Right cardiac atrium (tissue), 5 donors: ENCODE measurements around the gene MEG3. TPM values are rescaled to one million over a fixed set of nuclear protein-coding genes. Genes with fewer than 3 reads are reported as not detected.

Experiments
- ATAC-seq, 2 donors: fragments of 200-7000 bp; cut with Tn5 transposase; one replicate each; pipeline versions ENCODE4 v1.8.0 to v1.9.1; 2020; ENCODE audit warnings: moderate library complexity in 2 of 2, mild to moderate bottlenecking in 1 of 2
- DNase-seq, 3 donors: peaks; one replicate each; pipeline ENCODE4 v3.0.0-alpha.2; 2020
- H3K27ac ChIP-seq: one replicate; pipeline ENCODE4 v1.5.1; 2013; ENCODE audit warnings: mild to moderate bottlenecking, low read length, control low read depth, moderate library complexity
- H3K27me3 ChIP-seq: one replicate; pipeline ENCODE4 v1.6.1; 2013; ENCODE audit not compliant: control insufficient read depth, insufficient read depth
- H3K4me1 ChIP-seq: one replicate; pipeline ENCODE4 v1.6.1; 2013; ENCODE audit warnings: low read length; ENCODE audit not compliant: control insufficient read depth, insufficient read depth
- H3K4me3 ChIP-seq: one replicate; pipeline ENCODE4 v1.5.1; 2013; ENCODE audit warnings: low read length, control low read depth
- H3K9me3 ChIP-seq: one replicate; pipeline ENCODE4 v1.6.1; 2013; ENCODE audit warnings: low read length; ENCODE audit not compliant: control insufficient read depth
- whole genome bisulfite sequencing: extraction: QIAGEN DNeasy Blood & Tissue Kit; methylation state at CpG from one replicate; pipeline ENCODE4 v1.1.7; 2013; 5-methylcytosine and 5-hydroxymethylcytosine counted together
- intact Hi-C, 4 donors: fragments of 100-400 bp; cut with DNase I; formaldehyde crosslinking; loops; one replicate each; pipeline versions ENCODE4 v1.11.0 to v1.14.0; 2022 to 2023
- polyA plus RNA-seq: library from polyadenylated mRNA; stranded (reverse); fragments of 200-250 nt; gene quantifications from one replicate; pipeline ENCODE4 v1.2.3, GENCODE V29; 2013
- total RNA-seq, 4 donors: library from RNA; stranded (reverse); fragmentation: NEBNext Ultra II Directional; extraction: Animal tissue kit (Norgen Biotek cat#: 25700); gene quantifications; one replicate each; pipeline ENCODE4 v1.2.1, GENCODE V29; 2021
- donor health status: healthy with polysubstance abuse.
- donor health status: DM: no; HTN: yes; CAD: no.
- donor health status: DM: no; HTN: no; CAD: no.
- donor health status: DM: no; HTN: yes; CAD: no; lungs with severe emphysema.
- donor health status: DM: yes; HTN: yes; CAD: no.

Gene MEG3
- total and polyA plus RNA-seq, 5 donors, result 10.4 to 35.3 (median 25.7) TPM

DNA sequence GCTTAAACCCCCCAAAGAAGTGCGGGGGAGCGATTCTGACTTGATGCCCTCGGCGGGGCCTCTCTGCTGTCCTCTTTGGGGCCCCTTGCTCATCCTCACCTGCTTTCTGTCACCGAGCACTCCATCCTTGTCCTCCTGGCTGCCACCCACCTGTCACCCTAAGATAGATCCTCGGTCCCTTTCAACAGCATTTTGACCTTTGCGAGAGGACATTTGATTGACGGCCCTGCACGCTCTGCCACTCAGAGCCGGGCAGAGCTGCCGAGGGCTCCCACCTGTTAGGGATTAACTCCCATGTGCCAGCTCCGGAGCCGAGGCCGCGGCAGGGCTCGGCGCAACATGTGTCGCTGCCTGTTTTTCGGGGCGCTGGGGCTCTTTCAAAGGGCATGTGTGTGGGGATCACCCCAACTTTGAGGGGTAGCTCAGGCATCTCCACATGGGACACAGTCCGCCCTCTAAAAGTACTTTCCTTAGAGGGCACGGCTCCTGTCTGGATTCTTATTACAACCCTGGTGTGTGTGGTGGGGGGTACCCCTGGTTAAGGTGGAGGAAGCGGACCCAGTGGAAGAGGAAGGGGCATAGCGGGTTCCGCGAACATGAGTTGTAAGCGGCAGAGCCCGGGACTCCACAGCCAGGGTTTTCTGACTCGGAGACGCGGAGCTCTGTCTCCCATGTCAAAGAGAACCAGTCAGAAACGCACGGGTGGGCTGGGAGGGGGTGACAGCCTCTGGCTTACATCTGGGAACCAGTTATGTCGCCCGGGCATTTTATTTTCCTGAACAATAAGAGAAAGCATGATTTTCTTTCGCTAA lies 811 bp upstream of the MEG3 start:
- Histone ChIP-seq H3K4me1 (no peaks in the 10 kb centered on the region), H3K9me3 (no peaks in the 10 kb centered on the region), H3K4me3 (peak overlapping the region; percentile 4), H3K27ac (no peak overlapping the region), H3K27me3 (no peaks in the 10 kb centered on the region)
- DNase-seq (peak in 1 of 3 donors; percentile 20), ATAC-seq (no peak)
- 55% methylated on average over 36 of the region's 36 CpGs for WGBS
- intact Hi-C loops, result loop anchor here in 1 of 4 donors (10.0 kb wide), 1 partner anchor 150 kb away; no protein-coding TSS in a partner anchor

GRCh38 chr14:100826391-100827100 lies 628 bp downstream of the MEG3 start:
- H3K9me3 ChIP-seq, result no peaks in the 10 kb centered on the region
- WGBS, result 46% methylated on average over 27 of the region's 27 CpGs
- H3K4me3 ChIP-seq, result peak overlapping the region; percentile 28
- H3K4me1 ChIP-seq, result no peaks in the 10 kb centered on the region
- H3K27ac ChIP-seq, result no peak overlapping the region
- H3K27me3 ChIP-seq, result no peaks in the 10 kb centered on the region
- intact Hi-C loops, result loop anchor here in 1 of 4 donors (10.0 kb wide), 1 partner anchor 152 kb away; no protein-coding TSS in a partner anchor
- ATAC-seq, result no peak
- DNase-seq, result peak in 1 of 3 donors; percentile 58

GRCh38 chr14:100827101-100828021 lies 1.4 kb downstream of the MEG3 start:
- intact Hi-C loops, result loop anchor here in 1 of 4 donors (10.0 kb wide), 1 partner anchor 153 kb away; no protein-coding TSS in a partner anchor
- Histone ChIP-seq H3K27ac (no peak overlapping the region), H3K4me3 (peak overlapping the region; percentile 28), H3K9me3 (no peaks in the 10 kb centered on the region), H3K27me3 (no peaks in the 10 kb centered on the region), H3K4me1 (no peaks in the 10 kb centered on the region)
- peak in 2 of 3 donors; percentile 55 to 60 for DNase-seq
- WGBS, result 51% methylated on average over 61 of the region's 61 CpGs
- ATAC-seq, result no peak

DNA sequence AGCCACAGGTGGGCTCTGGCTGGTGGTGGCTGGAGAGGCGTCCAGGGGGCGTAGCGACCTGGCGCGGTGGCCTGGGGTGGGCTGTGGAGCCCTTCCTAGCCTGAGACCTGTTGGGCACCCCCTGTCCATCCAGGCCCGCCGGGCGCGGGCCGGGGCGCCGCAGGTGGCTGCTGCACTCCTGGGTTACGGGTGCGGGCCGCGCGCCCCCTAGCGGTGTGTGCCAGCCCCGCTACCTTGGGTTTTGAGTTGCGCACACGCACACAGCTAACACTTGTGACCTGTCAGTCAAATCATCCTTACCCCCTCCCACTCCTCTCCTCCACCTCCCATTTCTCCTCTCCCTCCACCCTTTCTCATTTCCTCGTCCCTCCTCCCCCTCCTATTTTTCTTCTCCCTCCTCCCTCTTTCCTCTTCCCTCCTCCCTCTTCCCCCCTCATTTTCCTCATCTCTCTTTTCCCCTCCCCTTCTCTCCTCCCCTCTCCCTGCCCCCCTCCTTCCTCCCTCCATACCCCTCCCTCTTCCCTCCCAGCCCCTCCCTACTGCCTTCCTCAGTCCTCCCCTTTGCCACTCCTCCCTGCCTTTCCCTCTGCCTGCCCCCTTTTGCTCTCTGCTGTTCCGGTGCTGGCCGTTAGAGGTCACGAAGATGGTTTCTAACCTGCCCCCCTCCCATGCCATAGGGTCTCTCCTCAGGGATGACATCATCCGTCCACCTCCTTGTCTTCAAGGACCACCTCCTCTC lies 2.3 kb downstream of the MEG3 start:
- WGBS, result 47% methylated on average over 26 of the region's 26 CpGs

DNA sequence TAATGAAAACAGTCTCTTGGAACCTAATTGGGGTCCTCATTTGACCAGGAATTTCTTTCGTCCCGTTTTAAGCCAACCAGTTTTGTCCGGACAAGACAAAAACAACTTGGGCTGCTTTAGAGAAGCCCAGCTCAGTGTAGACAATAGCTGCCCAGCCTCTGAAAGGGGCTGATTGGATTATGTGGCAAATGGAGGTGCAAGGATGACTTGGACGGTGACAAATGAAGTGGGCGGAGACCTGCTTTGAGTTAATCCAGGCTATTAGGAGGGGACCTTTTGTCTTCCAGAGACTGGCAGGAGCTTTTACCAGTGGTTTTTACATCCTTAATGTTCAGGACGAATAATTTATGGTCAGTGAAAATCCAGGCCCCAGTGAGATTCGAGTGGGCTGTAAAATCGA lies 4.8 kb downstream of the MEG3 start:
- ATAC-seq, result no peak
- intact Hi-C loops, result no loop called here
- no peak overlapping the region for H3K4me3 ChIP-seq

More for the DNA sequence above, 2.3 kb downstream of the MEG3 start:
- Histone ChIP-seq H3K4me3 (no peak overlapping the region), H3K27ac (no peak overlapping the region), H3K4me1 (no peaks in the 10 kb centered on the region), H3K27me3 (no peaks in the 10 kb centered on the region), H3K9me3 (no peaks in the 10 kb centered on the region)
- peak in 1 of 3 donors; percentile 61 for DNase-seq
- intact Hi-C loops, result loop anchor here in 1 of 4 donors (10.0 kb wide), 1 partner anchor 153 kb away; no protein-coding TSS in a partner anchor
- ATAC-seq, result peak in 1 of 2 donors; percentile 14

GRCh38 chr14:100832311-100832960 lies 6.5 kb downstream of the MEG3 start:
- intact Hi-C loops, result no loop called here

More for the DNA sequence above, 4.8 kb downstream of the MEG3 start:
- H3K4me1 ChIP-seq, result no peaks in the 10 kb centered on the region
- DNase-seq, result no peak
- H3K27ac ChIP-seq, result no peak overlapping the region
- no peaks in the 10 kb centered on the region for H3K27me3 ChIP-seq
- no peaks in the 10 kb centered on the region for H3K9me3 ChIP-seq
- WGBS, result 78% methylated on average over 8 of the region's 8 CpGs

DNA sequence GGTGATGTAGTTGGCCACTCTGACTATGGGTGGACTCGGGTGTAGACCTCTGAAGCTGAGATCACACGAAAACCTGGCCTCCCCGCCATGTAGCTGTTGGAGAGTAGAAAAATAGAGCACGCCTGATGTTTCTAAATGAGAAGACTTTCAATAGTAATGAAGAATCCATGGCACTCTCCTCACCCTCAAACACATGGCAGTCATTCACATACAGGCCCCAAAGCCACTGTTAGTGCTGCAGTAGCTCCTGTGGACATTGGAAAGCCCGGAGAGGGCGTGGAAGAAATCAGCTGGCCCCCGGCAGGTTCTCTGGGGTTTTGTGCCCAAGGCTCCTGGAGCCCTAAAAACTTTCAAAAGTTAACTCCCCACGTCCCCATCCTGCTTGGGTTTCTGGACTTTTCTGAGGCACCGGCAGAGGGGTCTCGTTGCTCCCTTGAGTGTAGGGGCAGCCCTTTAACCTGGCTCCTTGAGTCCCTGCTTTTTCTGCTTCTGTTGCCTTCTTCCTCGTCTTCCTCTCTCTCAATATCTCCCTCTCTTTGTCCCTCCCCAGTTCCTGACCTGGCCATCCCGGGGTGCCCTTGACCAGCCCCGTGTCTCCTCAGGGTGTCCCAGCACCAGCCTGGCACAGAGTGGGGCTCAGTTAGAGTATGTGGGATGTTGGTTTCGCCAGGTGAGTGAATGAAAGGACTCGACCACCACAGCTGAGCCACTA lies 8.3 kb downstream of the MEG3 start:
- intact Hi-C loops, result no loop called here

More at GRCh38 chr14:100832311-100832960, 6.5 kb downstream of the MEG3 start:
- DNase-seq (peak in 1 of 3 donors; percentile 37), ATAC-seq (no peak)
- no peaks in the 10 kb centered on the region for H3K4me1 ChIP-seq
- 75% methylated on average over 21 of the region's 21 CpGs for WGBS
- H3K9me3 ChIP-seq, result no peaks in the 10 kb centered on the region
- H3K27ac ChIP-seq, result no peak overlapping the region
- no peak overlapping the region for H3K4me3 ChIP-seq
- no peaks in the 10 kb centered on the region for H3K27me3 ChIP-seq

DNA sequence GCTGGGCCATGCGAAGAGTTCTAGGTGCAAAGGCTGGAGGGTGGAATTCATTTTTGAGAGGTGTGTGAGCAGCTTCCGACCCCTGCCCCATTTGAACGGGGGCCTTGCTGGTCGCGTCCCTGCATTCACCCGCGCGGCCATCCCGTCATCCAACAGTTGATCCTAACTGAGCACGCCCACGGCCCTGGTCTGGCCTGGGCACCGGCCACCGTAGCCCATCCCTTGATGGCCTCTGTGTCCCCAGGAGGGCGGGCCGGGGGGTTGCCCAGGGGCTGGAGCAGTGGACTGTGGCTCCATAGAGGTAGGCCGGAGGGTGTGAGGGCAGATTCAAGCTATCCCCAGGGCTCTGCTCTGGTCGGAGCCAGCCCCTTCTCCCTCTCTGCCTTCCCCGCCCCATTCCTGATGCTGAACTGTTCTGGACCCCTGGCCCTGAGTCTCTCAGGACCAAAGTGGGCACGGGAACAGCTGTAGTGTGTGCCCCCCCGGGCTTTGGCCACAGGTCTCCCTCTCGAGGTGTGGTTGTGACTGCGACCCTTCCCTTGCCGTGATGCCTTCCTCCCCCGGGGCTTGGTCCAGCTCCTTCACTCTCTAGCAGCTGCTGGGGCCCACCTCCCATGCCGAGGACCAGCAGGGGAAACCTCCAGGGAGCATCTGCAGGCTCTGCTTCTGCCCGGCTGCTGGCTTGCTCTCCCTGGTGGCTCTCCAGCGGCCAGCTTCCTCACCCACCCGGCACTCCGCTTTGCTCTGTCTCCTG lies 9.1 kb downstream of the MEG3 start:
- 74% methylated on average over 29 of the region's 29 CpGs for WGBS
- H3K27me3 ChIP-seq, result no peaks in the 10 kb centered on the region
- no peaks in the 10 kb centered on the region for H3K4me1 ChIP-seq
- no peaks in the 10 kb centered on the region for H3K9me3 ChIP-seq
- H3K27ac ChIP-seq, result no peak overlapping the region
- intact Hi-C loops, result no loop called here
- no peak overlapping the region for H3K4me3 ChIP-seq
- peak in 1 of 3 donors; percentile 39 for DNase-seq
- peak in 1 of 2 donors; percentile 28 for ATAC-seq

More for the DNA sequence above, 8.3 kb downstream of the MEG3 start:
- Histone ChIP-seq H3K27ac (no peak overlapping the region), H3K27me3 (no peaks in the 10 kb centered on the region), H3K9me3 (no peaks in the 10 kb centered on the region), H3K4me3 (no peak overlapping the region), H3K4me1 (no peaks in the 10 kb centered on the region)
- DNase-seq (peak in 1 of 3 donors; percentile 13), ATAC-seq (no peak)
- 89% methylated on average over 15 of the region's 15 CpGs for WGBS
